ENCODE results near the gene AGPAT4. TPM values are rescaled to one million over a fixed set of nuclear protein-coding genes. Genes with fewer than 3 reads are reported as not detected.

Gene AGPAT4
- total and polyA plus RNA-seq, 2 of the 4 experiments (the other 2 are of a cell fraction): 3.6 to 3.8 TPM

DNA sequence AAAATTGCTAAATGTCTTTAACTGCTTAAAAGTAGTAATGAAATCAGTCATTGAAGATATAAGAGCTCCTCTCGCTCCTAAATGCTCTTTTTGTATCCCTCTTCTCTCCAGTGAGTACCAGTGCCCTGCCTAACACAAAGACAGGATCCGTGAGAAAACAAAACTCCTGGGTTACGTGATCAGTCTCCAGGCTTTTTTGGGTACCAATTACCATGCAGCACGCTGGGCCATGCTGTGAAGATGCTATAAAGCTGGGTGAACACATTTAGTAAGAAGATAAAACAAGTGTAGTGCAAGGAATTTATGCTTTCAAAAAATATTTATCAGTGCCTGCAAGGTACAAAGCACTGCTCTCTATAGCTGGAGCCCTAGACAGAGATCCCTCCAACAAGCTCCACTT is 66.7 kb downstream of the AGPAT4 start:
- intact Hi-C loops (cut with micrococcal nuclease) (no loop called here), dilution Hi-C loops (cut with HindIII; ENCODE audit: low sequenced_read_pairs, unreplicated experiment) (no loop called here), in situ Hi-C loops (cut with MboI; ENCODE audit: low sequenced_read_pairs) (no loop called here)
- H2BK120ac ChIP-seq (ENCODE audit: low read depth, low read length): no peak overlapping the region
- H4K8ac ChIP-seq (ENCODE audit: low read depth in 2 of 2, low read length in 2 of 2): no peak overlapping the region
- H3K9ac ChIP-seq (ENCODE audit: low read depth, low read length): no peak overlapping the region
- 100% methylated on average over 2 of the region's 4 CpGs; no CpG with 5 or more reads in 1 of the 2 experiments for WGBS, 2 experiments (ENCODE audit: extremely low coverage in 2 of 2, insufficient read length in 1 of 2)
- H3K27ac ChIP-seq (ENCODE audit: insufficient read depth, low read length): no peak overlapping the region
- no peaks in the 10 kb centered on the region for H3K9me1 ChIP-seq (ENCODE audit: insufficient read depth, low read length)
- peaks cover 6 to 13% of the 10 kb centered on the region in 2 experiments; a peak in 2 of 4 replicates for H3K79me1 ChIP-seq (ENCODE audit: low read depth in 1 of 2, low read length in 2 of 2)
- H4K20me1 ChIP-seq (ENCODE audit: insufficient read depth, low read length): no peaks in the 10 kb centered on the region
- H3K4me2 ChIP-seq (ENCODE audit: low read depth, low read length): no peak overlapping the region
- no peak overlapping the region for H3K4ac ChIP-seq (ENCODE audit: low read depth, low read length)
- no peaks in the 10 kb centered on the region for H3K4me1 ChIP-seq (ENCODE audit: control insufficient read depth, insufficient read depth, low read length)
- ChIA-PET POLR2A (ENCODE audit: unreplicated experiment) (no interaction called here), CTCF (interaction anchor here (0.6 kb wide), 1 partner anchor 11 kb away, joined by 3 read pairs; no protein-coding TSS in a partner anchor)
- ATAC-seq (ENCODE audit: low read depth) (no peak), DNase-seq (no peak)
- H3K4me3 ChIP-seq (ENCODE audit: insufficient read depth, low read depth, low read length): no peak overlapping the region
- no peak overlapping the region for H3K18ac ChIP-seq (ENCODE audit: low read depth, low read length)
- no peak overlapping the region for H4K91ac ChIP-seq (ENCODE audit: insufficient read depth, low read depth, low read length)
- H4K5ac ChIP-seq (ENCODE audit: low read depth, low read length): no peak overlapping the region
- H3K36me3 ChIP-seq (ENCODE audit: control insufficient read depth, insufficient read depth, low read length): no peaks in the 10 kb centered on the region
- no peak overlapping the region for H2BK5ac ChIP-seq (ENCODE audit: low read depth, low read length, poor library complexity, severe bottlenecking)
- no peak overlapping the region for H2BK15ac ChIP-seq (ENCODE audit: low read depth, low read length)
- no peaks in the 10 kb centered on the region for H3K27me3 ChIP-seq (ENCODE audit: control insufficient read depth, insufficient read depth, low read length)
- 0 out of 2 replicates have a peak, but pooled peaks cover 2% of the 10 kb centered on the region for H3K9me3 ChIP-seq (ENCODE audit: control insufficient read depth, insufficient read depth, low read length)
- BruUV-seq (replicated peaks): no TSS peak
- no peak overlapping the region for H2AFZ ChIP-seq (replicated peaks; ENCODE audit: low read length, poor library complexity)
- no peak overlapping the region for H3K23ac ChIP-seq (ENCODE audit: low read depth, low read length)
- no peak overlapping the region for H2AK9ac ChIP-seq (replicated peaks; ENCODE audit: low read depth, low read length, poor library complexity)
- H3K14ac ChIP-seq (replicated peaks; ENCODE audit: low read depth, low read length): no peak overlapping the region
- no peak overlapping the region for H2AK5ac ChIP-seq (ENCODE audit: low read depth, low read length)
- no peak overlapping the region for H2BK20ac ChIP-seq (ENCODE audit: low read depth, low read length)
- no peak overlapping the region for H3K56ac ChIP-seq (ENCODE audit: extremely low read depth, insufficient read depth, low read length)
- TF ChIP-seq FOS (IDR thresholded peaks at IDR 0.05; ENCODE audit: low read depth, low read length): no peak
- no peak for TF ChIP-seq MXI1 (IDR thresholded peaks at IDR 0.05; ENCODE audit: borderline replicate concordance, low read depth, low read length)
- TF ChIP-seq CEBPB (IDR thresholded peaks at IDR 0.05; ENCODE audit: low read depth, low read length): no peak
- no peak for TF ChIP-seq NFE2L2 (IDR thresholded peaks at IDR 0.05; ENCODE audit: low read depth, low read length)
- no peak for TF ChIP-seq RFX5 (IDR thresholded peaks at IDR 0.05; ENCODE audit: low read depth, low read length)
- no peak for TF ChIP-seq RAD21 (IDR thresholded peaks at IDR 0.05; ENCODE audit: low read length)
- TF ChIP-seq, protein P1, sequence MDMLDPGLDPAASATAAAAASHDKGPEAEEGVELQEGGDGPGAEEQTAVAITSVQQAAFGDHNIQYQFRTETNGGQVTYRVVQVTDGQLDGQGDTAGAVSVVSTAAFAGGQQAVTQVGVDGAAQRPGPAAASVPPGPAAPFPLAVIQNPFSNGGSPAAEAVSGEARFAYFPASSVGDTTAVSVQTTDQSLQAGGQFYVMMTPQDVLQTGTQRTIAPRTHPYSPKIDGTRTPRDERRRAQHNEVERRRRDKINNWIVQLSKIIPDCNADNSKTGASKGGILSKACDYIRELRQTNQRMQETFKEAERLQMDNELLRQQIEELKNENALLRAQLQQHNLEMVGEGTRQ (IDR thresholded peaks at IDR 0.05; ENCODE audit: low read depth, low read length): no peak
- TF ChIP-seq MAFK (IDR thresholded peaks at IDR 0.05; ENCODE audit: low read depth, low read length): no peak
- TF ChIP-seq, protein P2, sequence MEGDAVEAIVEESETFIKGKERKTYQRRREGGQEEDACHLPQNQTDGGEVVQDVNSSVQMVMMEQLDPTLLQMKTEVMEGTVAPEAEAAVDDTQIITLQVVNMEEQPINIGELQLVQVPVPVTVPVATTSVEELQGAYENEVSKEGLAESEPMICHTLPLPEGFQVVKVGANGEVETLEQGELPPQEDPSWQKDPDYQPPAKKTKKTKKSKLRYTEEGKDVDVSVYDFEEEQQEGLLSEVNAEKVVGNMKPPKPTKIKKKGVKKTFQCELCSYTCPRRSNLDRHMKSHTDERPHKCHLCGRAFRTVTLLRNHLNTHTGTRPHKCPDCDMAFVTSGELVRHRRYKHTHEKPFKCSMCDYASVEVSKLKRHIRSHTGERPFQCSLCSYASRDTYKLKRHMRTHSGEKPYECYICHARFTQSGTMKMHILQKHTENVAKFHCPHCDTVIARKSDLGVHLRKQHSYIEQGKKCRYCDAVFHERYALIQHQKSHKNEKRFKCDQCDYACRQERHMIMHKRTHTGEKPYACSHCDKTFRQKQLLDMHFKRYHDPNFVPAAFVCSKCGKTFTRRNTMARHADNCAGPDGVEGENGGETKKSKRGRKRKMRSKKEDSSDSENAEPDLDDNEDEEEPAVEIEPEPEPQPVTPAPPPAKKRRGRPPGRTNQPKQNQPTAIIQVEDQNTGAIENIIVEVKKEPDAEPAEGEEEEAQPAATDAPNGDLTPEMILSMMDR (conservative IDR thresholded peaks at IDR 0.05; ENCODE audit: low read depth, low read length): no peak
- TF ChIP-seq CHD1 (IDR thresholded peaks at IDR 0.05; ENCODE audit: low read depth, low read length): no peak
- TF ChIP-seq BHLHE40 (IDR thresholded peaks at IDR 0.05; ENCODE audit: low read depth, low read length): no peak
